Esophagus squamous epithelium (tissue), 4 donors: Measurements from ENCODE around the gene EGR1.

Source experiments
- CTCF ChIP-seq, 6 experiments: fragments of 450-650 bp in 4 of 6; fragments of 200-600 bp in 2 of 6; sonication (generic) in 2 of 6; IDR thresholded peaks; one replicate each; pipeline ENCODE4 v1.5.1; 2016 to 2019; ENCODE audit warnings: antibody characterized with exemption in 6 of 6, mild to moderate bottlenecking in 4 of 6, moderate library complexity in 4 of 6
- POLR2A ChIP-seq, 4 donors: fragments of 450-650 bp; IDR thresholded peaks; one replicate each; pipeline ENCODE4 v1.6.1; 2017; ENCODE audit warnings: antibody characterized with exemption in 4 of 4, mild to moderate bottlenecking in 4 of 4, moderate library complexity in 3 of 4

GRCh38 chr5:138440159-138441073 lies 24.9 kb upstream of the EGR1 start:
- TF ChIP-seq CTCF (IDR thresholded peaks at IDR 0.05) (no peak), POLR2A (IDR thresholded peaks at IDR 0.05) (no peak)
